ENCODE measurements around the gene DPP9. TPM values are rescaled to one million over a fixed set of nuclear protein-coding genes. Genes with fewer than 3 reads are reported as not detected.
A peak's percentile ranks its signal among the peaks of the same experiment; 100 is the strongest.

The DPP9 gene
- total and polyA plus RNA-seq, 2 of the 13 experiments (the other 11 are each of a cell fraction or from before 2014, with no cell fraction given): 8.4 to 25.8 TPM

DNA sequence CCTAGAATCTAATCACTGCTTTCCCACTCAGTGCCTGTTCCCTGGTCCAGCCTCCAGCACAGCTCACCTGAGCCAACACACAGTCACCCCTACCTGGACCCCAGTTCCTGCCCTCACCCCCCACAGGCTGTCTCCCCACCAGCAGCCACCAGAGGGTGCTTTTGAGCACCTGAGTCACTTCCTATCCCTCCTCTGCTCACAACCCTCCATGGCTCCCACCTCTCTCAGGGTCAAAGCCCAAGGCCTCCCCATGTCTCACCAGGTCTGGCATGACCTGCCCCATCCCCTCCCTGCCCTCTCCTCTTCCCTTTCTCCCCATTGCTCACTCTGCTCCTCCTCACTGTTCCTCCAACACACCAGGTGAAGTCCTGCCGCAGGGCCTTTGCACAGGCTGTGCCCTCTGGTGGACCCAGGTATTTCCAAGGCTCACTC lies 7.1 kb upstream of the DPP9 start (continued):
- TF ChIP-seq, protein P1, sequence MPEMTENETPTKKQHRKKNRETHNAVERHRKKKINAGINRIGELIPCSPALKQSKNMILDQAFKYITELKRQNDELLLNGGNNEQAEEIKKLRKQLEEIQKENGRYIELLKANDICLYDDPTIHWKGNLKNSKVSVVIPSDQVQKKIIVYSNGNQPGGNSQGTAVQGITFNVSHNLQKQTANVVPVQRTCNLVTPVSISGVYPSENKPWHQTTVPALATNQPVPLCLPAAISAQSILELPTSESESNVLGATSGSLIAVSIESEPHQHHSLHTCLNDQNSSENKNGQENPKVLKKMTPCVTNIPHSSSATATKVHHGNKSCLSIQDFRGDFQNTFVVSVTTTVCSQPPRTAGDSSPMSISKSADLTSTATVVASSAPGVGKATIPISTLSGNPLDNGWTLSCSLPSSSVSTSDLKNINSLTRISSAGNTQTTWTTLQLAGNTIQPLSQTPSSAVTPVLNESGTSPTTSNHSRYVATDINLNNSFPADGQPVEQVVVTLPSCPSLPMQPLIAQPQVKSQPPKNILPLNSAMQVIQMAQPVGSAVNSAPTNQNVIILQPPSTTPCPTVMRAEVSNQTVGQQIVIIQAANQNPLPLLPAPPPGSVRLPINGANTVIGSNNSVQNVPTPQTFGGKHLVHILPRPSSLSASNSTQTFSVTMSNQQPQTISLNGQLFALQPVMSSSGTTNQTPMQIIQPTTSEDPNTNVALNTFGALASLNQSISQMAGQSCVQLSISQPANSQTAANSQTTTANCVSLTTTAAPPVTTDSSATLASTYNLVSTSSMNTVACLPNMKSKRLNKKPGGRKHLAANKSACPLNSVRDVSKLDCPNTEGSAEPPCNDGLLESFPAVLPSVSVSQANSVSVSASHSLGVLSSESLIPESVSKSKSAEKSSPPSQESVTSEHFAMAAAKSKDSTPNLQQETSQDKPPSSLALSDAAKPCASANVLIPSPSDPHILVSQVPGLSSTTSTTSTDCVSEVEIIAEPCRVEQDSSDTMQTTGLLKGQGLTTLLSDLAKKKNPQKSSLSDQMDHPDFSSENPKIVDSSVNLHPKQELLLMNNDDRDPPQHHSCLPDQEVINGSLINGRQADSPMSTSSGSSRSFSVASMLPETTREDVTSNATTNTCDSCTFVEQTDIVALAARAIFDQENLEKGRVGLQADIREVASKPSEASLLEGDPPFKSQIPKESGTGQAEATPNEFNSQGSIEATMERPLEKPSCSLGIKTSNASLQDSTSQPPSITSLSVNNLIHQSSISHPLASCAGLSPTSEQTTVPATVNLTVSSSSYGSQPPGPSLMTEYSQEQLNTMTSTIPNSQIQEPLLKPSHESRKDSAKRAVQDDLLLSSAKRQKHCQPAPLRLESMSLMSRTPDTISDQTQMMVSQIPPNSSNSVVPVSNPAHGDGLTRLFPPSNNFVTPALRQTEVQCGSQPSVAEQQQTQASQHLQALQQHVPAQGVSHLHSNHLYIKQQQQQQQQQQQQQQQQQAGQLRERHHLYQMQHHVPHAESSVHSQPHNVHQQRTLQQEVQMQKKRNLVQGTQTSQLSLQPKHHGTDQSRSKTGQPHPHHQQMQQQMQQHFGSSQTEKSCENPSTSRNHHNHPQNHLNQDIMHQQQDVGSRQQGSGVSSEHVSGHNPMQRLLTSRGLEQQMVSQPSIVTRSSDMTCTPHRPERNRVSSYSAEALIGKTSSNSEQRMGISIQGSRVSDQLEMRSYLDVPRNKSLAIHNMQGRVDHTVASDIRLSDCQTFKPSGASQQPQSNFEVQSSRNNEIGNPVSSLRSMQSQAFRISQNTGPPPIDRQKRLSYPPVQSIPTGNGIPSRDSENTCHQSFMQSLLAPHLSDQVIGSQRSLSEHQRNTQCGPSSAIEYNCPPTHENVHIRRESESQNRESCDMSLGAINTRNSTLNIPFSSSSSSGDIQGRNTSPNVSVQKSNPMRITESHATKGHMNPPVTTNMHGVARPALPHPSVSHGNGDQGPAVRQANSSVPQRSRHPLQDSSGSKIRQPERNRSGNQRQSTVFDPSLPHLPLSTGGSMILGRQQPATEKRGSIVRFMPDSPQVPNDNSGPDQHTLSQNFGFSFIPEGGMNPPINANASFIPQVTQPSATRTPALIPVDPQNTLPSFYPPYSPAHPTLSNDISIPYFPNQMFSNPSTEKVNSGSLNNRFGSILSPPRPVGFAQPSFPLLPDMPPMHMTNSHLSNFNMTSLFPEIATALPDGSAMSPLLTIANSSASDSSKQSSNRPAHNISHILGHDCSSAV (CRISPR knock-in tag; IDR thresholded peaks at IDR 0.05; ENCODE audit: borderline replicate concordance): no peak
- no peak for TF ChIP-seq ZNF891 (CRISPR knock-in tag; IDR thresholded peaks at IDR 0.05)
- peak; percentile 71; the same call in 1 of the 2 replicates for TF ChIP-seq RCOR2 (CRISPR knock-in tag; IDR thresholded peaks at IDR 0.05)
- TF ChIP-seq NFRKB (IDR thresholded peaks at IDR 0.05): no peak
- TF ChIP-seq ZNF788 (CRISPR knock-in tag; IDR thresholded peaks at IDR 0.05; ENCODE audit: borderline replicate concordance): no peak
- no peak for TF ChIP-seq TOE1 (CRISPR knock-in tag; IDR thresholded peaks at IDR 0.05)
- TF ChIP-seq, protein P2, sequence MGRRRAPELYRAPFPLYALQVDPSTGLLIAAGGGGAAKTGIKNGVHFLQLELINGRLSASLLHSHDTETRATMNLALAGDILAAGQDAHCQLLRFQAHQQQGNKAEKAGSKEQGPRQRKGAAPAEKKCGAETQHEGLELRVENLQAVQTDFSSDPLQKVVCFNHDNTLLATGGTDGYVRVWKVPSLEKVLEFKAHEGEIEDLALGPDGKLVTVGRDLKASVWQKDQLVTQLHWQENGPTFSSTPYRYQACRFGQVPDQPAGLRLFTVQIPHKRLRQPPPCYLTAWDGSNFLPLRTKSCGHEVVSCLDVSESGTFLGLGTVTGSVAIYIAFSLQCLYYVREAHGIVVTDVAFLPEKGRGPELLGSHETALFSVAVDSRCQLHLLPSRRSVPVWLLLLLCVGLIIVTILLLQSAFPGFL (CRISPR knock-in tag; IDR thresholded peaks at IDR 0.05): no peak
- TF ChIP-seq U2AF2 (IDR thresholded peaks at IDR 0.05; ENCODE audit: low read depth, low read length): no peak
- no peak for TF ChIP-seq ZBTB20 (CRISPR knock-in tag; IDR thresholded peaks at IDR 0.05; ENCODE audit: borderline replicate concordance, low read depth)
- no peak for TF ChIP-seq ZNF83 (CRISPR knock-in tag; IDR thresholded peaks at IDR 0.05; ENCODE audit: borderline replicate concordance)
- TF ChIP-seq ZNF556 (CRISPR knock-in tag; IDR thresholded peaks at IDR 0.05; ENCODE audit: borderline replicate concordance): 0 out of 2 replicates have a peak, but pooled peaks have one; percentile 28
- TF ChIP-seq ATAD3A (CRISPR knock-in tag; IDR thresholded peaks at IDR 0.05): no peak
- no peak for TF ChIP-seq MYC (CRISPR knock-in tag; IDR thresholded peaks at IDR 0.05; ENCODE audit: borderline replicate concordance)
- TF ChIP-seq XRCC5 (optimal IDR thresholded peaks at IDR 0.05; ENCODE audit: low read length): peak; percentile 31
- no peak for TF ChIP-seq ZNF292 (CRISPR knock-in tag; IDR thresholded peaks at IDR 0.05; ENCODE audit: borderline replicate concordance, low read depth)
- TF ChIP-seq, protein P3, sequence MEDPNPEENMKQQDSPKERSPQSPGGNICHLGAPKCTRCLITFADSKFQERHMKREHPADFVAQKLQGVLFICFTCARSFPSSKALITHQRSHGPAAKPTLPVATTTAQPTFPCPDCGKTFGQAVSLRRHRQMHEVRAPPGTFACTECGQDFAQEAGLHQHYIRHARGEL (CRISPR knock-in tag; IDR thresholded peaks at IDR 0.05): 0 out of 2 replicates have a peak, but pooled peaks have one; percentile 16
- TF ChIP-seq, protein P4, sequence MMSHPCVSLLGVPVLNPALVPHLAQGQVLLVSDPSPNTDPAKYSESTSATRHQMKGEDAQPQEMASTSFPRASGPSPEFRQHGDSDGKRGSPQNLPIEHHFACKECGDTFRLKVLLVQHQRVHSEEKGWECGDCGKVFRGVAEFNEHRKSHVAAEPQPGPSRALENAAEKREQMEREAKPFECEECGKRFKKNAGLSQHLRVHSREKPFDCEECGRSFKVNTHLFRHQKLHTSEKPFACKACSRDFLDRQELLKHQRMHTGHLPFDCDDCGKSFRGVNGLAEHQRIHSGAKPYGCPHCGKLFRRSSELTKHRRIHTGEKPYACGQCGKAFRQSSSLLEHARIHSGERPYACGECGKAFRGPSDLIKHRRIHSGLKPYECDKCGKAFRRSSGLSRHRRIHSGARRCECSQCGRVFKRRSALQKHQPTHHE (CRISPR knock-in tag; IDR thresholded peaks at IDR 0.05; ENCODE audit: borderline replicate concordance): no peak
- TF ChIP-seq ZNF331 (CRISPR knock-in tag; IDR thresholded peaks at IDR 0.05): 0 out of 2 replicates have a peak, but pooled peaks have one; percentile 15
- no peak for TF ChIP-seq ZNF225 (CRISPR knock-in tag; IDR thresholded peaks at IDR 0.05)
- TF ChIP-seq THAP11 (CRISPR knock-in tag; IDR thresholded peaks at IDR 0.05): peak; percentile 55; the same call in 1 of the 2 replicates
- no peak for TF ChIP-seq IKZF1 (IDR thresholded peaks at IDR 0.05)
- TF ChIP-seq ZNF124 (CRISPR knock-in tag; IDR thresholded peaks at IDR 0.05): no peak
